Measurements from ENCODE around the gene TICRR.

GRCh38 chr15:89649013-89649625 is 73.8 kb downstream of the TICRR start:
- TF ChIP-seq CHD2 (IDR thresholded peaks at IDR 0.05; ENCODE audit: low read depth, low read length): no peak
- TF ChIP-seq CTCF (CRISPR knock-in tag; IDR thresholded peaks at IDR 0.05): no peak
- TF ChIP-seq ZNF253 (CRISPR knock-in tag; IDR thresholded peaks at IDR 0.05; ENCODE audit: borderline replicate concordance): no peak
- TF ChIP-seq TCF7 (IDR thresholded peaks at IDR 0.05; ENCODE audit: low read depth): no peak
- no peak for TF ChIP-seq ZNF850 (CRISPR knock-in tag; conservative IDR thresholded peaks at IDR 0.05)
- no peak for TF ChIP-seq ZNF609 (CRISPR knock-in tag; IDR thresholded peaks at IDR 0.05; ENCODE audit: borderline replicate concordance)
